DND-41 (cell line): ENCODE measurements around the gene ANKS1A.

Experiments used
- ATAC-seq: fragments of 200-7000 bp; cut with Tn5 transposase; 3 replicates; pipeline ENCODE4 v1.9.1; 2021; ENCODE audit warnings: low read depth; ENCODE audit not compliant: insufficient read depth
- DNase-seq: peaks from one replicate; pipeline ENCODE4 v3.0.0-alpha.2; 2020
- H2AFZ ChIP-seq: 2 replicates; pipeline ENCODE4 v1.6.0; 2012; ENCODE audit warnings: low read depth, low read length
- H3K27ac ChIP-seq: 2 replicates; pipeline ENCODE4 v1.5.1; 2012; ENCODE audit warnings: low read length, inconsistent platforms
- H3K27me3 ChIP-seq: fragments of 200-600 bp; sonication (generic); 2 replicates; pipeline ENCODE4 v1.6.0; 2012; ENCODE audit warnings: low read length, mild to moderate bottlenecking, inconsistent platforms; ENCODE audit not compliant: insufficient read depth, poor library complexity
- H3K36me3 ChIP-seq: 2 replicates; pipeline ENCODE4 v1.5.1; 2012; ENCODE audit warnings: low read length, inconsistent platforms; ENCODE audit not compliant: insufficient read depth
- H3K4me1 ChIP-seq: 2 replicates; pipeline ENCODE4 v1.5.1; 2012; ENCODE audit warnings: mild to moderate bottlenecking, low read length; ENCODE audit not compliant: insufficient read depth
- H3K4me2 ChIP-seq: 2 replicates; pipeline ENCODE4 v1.6.0; 2012; ENCODE audit warnings: mild to moderate bottlenecking, moderate library complexity, low read length, inconsistent platforms; ENCODE audit not compliant: insufficient read depth
- H3K4me3 ChIP-seq, 2 experiments: fragments of 200-600 bp in 1 of 2; shearing (Covaris generic) in 1 of 2; 2 replicates each; pipeline ENCODE4 v1.5.1; 2012 to 2016; ENCODE audit warnings: inconsistent platforms in 2 of 2, low read length in 2 of 2, mild to moderate bottlenecking in 2 of 2, low read depth in 1 of 2, moderate library complexity in 1 of 2
- H3K79me2 ChIP-seq: 2 replicates; pipeline ENCODE4 v1.6.0; 2012; ENCODE audit warnings: low read length, inconsistent platforms; ENCODE audit not compliant: insufficient read depth
- H3K9ac ChIP-seq: 2 replicates; pipeline ENCODE4 v1.6.0; 2012; ENCODE audit warnings: low read depth, mild to moderate bottlenecking, inconsistent platforms, low read length, moderate library complexity
- H3K9me3 ChIP-seq: 2 replicates; pipeline ENCODE4 v1.5.1; 2012; ENCODE audit warnings: low read length, moderate library complexity, mild to moderate bottlenecking, inconsistent platforms; ENCODE audit not compliant: insufficient read depth, severe bottlenecking
- H4K20me1 ChIP-seq: 2 replicates; pipeline ENCODE4 v1.6.0; 2012; ENCODE audit warnings: low read length; ENCODE audit not compliant: insufficient read depth
- EZH2 ChIP-seq: IDR thresholded peaks from 3 replicates; pipeline ENCODE4 v1.6.1; 2012; ENCODE audit warnings: borderline replicate concordance, low read depth, mild to moderate bottlenecking, moderate library complexity, low read length, inconsistent platforms; ENCODE audit not compliant: severe bottlenecking
- TF ChIP-seq, protein P1 (sequence below): IDR thresholded peaks from 2 replicates; pipeline ENCODE4 v1.5.1; 2012; ENCODE audit warnings: borderline replicate concordance, low read length, moderate library complexity, mild to moderate bottlenecking; ENCODE audit not compliant: poor library complexity, severe bottlenecking; ENCODE audit errors: extremely low read depth

The ANKS1A gene

GRCh38 chr6:34961082-34961481 is 72.0 kb downstream of the ANKS1A start:
- H3K27ac ChIP-seq = no peak overlapping the region
- DNase-seq (no peak), ATAC-seq (no peak)
- H3K9me3 ChIP-seq = no peaks in the 10 kb centered on the region
- no peak for TF ChIP-seq EZH2
- TF ChIP-seq, protein P1, sequence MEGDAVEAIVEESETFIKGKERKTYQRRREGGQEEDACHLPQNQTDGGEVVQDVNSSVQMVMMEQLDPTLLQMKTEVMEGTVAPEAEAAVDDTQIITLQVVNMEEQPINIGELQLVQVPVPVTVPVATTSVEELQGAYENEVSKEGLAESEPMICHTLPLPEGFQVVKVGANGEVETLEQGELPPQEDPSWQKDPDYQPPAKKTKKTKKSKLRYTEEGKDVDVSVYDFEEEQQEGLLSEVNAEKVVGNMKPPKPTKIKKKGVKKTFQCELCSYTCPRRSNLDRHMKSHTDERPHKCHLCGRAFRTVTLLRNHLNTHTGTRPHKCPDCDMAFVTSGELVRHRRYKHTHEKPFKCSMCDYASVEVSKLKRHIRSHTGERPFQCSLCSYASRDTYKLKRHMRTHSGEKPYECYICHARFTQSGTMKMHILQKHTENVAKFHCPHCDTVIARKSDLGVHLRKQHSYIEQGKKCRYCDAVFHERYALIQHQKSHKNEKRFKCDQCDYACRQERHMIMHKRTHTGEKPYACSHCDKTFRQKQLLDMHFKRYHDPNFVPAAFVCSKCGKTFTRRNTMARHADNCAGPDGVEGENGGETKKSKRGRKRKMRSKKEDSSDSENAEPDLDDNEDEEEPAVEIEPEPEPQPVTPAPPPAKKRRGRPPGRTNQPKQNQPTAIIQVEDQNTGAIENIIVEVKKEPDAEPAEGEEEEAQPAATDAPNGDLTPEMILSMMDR = no peak
- no peak overlapping the region for H3K4me3 ChIP-seq
- H3K27me3 ChIP-seq = no peaks in the 10 kb centered on the region
- peaks cover 6% of the 10 kb centered on the region; the same call in 1 of the 2 replicates for H4K20me1 ChIP-seq
- no peaks in the 10 kb centered on the region for H3K36me3 ChIP-seq
- H3K4me2 ChIP-seq = no peak overlapping the region
- no peak overlapping the region for H2AFZ ChIP-seq
- H3K4me1 ChIP-seq = no peaks in the 10 kb centered on the region
- no peaks in the 10 kb centered on the region for H3K79me2 ChIP-seq
- no peak overlapping the region for H3K9ac ChIP-seq

- H3K79me2 ChIP-seq = no peaks in the 10 kb centered on the region
- ATAC-seq (no peak), DNase-seq (no peak)
- TF ChIP-seq, protein P1 = no peak
- TF ChIP-seq EZH2 = no peak
- no peaks in the 10 kb centered on the region for H3K4me1 ChIP-seq
- peaks cover 6% of the 10 kb centered on the region; the same call in 1 of the 2 replicates for H4K20me1 ChIP-seq
- no peak overlapping the region for H3K27ac ChIP-seq
- no peak overlapping the region for H3K9ac ChIP-seq
- H3K4me3 ChIP-seq = no peak overlapping the region
- no peaks in the 10 kb centered on the region for H3K27me3 ChIP-seq
- H3K36me3 ChIP-seq = no peaks in the 10 kb centered on the region
- H3K4me2 ChIP-seq = no peak overlapping the region
- no peak overlapping the region for H2AFZ ChIP-seq
- no peaks in the 10 kb centered on the region for H3K9me3 ChIP-seq
These were observed 72.5 kb downstream of the ANKS1A start for GRCh38 chr6:34961574-34961973.

DNA sequence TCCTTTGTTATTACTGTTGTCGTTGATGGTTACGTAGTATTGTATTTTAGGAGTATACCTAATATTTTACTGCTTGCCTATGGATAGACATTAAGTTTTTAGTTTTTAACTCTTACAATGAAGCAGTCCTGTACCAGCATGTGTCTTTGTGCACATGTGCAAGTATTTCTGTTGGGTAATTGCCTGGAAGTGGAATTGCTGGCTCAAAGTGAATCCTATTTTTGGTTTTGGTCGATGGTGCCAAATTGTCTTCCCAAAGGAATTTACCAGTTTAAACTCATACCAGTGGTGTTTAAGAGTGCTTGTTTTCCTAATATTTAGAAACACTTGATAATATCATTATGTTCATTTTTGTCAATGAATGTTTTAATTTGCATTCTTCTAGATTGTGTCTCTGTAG is 75.5 kb downstream of the ANKS1A start:
- Histone ChIP-seq H3K79me2 (no peaks in the 10 kb centered on the region), H3K4me1 (no peaks in the 10 kb centered on the region), H3K4me3 (no peak overlapping the region), H3K36me3 (no peaks in the 10 kb centered on the region), H3K27ac (no peak overlapping the region), H3K27me3 (no peaks in the 10 kb centered on the region), H2AFZ (no peak overlapping the region), H4K20me1 (peaks cover 7% of the 10 kb centered on the region; the same call in 1 of the 2 replicates), H3K9ac (no peak overlapping the region), H3K9me3 (no peaks in the 10 kb centered on the region), H3K4me2 (no peak overlapping the region)
- TF ChIP-seq EZH2 = no peak
- TF ChIP-seq, protein P1 = no peak
- DNase-seq (no peak), ATAC-seq (no peak)

DNA sequence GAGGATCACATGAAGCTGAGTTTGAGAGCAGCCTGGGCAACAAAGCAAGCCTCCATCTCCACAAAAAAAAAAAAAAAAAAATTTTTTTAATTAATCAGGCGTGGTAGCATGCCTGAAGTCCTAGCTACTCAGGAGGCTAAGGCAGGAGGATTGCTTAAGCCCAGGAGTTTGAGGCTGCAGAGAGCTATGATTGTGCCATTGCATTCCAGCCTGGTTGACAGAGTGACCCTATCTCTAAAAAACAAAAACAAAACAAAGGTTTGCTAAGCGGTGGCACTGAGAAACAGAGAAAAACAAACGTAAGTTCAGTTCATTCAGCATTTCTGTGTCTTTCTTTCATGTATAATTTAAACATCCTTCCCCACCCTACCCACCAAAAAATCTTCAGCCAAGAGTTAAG is 78.4 kb downstream of the ANKS1A start:
- Histone ChIP-seq H4K20me1 (0 out of 2 replicates have a peak, but pooled peaks cover 2% of the 10 kb centered on the region), H3K4me1 (no peaks in the 10 kb centered on the region), H3K9me3 (no peaks in the 10 kb centered on the region), H3K4me3 (no peak overlapping the region), H3K27ac (no peak overlapping the region), H3K27me3 (no peaks in the 10 kb centered on the region), H3K36me3 (peaks cover 6% of the 10 kb centered on the region; the same call in 1 of the 2 replicates), H3K79me2 (no peaks in the 10 kb centered on the region), H2AFZ (no peak overlapping the region), H3K4me2 (no peak overlapping the region), H3K9ac (no peak overlapping the region)
- no peak for DNase-seq
- TF ChIP-seq EZH2 = no peak
- TF ChIP-seq, protein P1 = no peak
- no peak for ATAC-seq
